Natural killer cell (primary cell): ENCODE results near the gene CBR4. TPM values are rescaled to one million over a fixed set of nuclear protein-coding genes. Genes with fewer than 3 reads are reported as not detected.
"Not testable (repeated sequence)": the region's sequence is repeated elsewhere in the genome, so short reads cannot be mapped to it uniquely, and the experiment has no call there.

ENCODE experiments used
- ATAC-seq, 3 donors: fragments of 150-1000 bp in 2 of 3; fragments of 200-7000 bp in 1 of 3; cut with Tn5 transposase; 1 replicate in 1 of 3; 2 replicates in 2 of 3; pipeline ENCODE4 v1.10.0; 2021; ENCODE audit warnings: mild to moderate bottlenecking in 2 of 3, moderate library complexity in 2 of 3
- DNase-seq, 2 donors: peaks; one replicate each; pipeline versions ENCODE4 v3.0.0 to v3.0.0-alpha.2; 2013 to 2021; ENCODE audit warnings: mixed read lengths in 1 of 2
- H3K27ac ChIP-seq: one replicate; pipeline ENCODE4 v1.5.1; 2013; ENCODE audit warnings: mild to moderate bottlenecking, low read length
- H3K27me3 ChIP-seq: one replicate; pipeline ENCODE4 v1.6.1; 2013; ENCODE audit warnings: low read length; ENCODE audit not compliant: control insufficient read depth, insufficient read depth
- H3K36me3 ChIP-seq: one replicate; pipeline ENCODE4 v1.6.1; 2013; ENCODE audit warnings: low read length; ENCODE audit not compliant: control insufficient read depth, insufficient read depth
- H3K4me1 ChIP-seq: one replicate; pipeline ENCODE4 v1.6.1; 2013; ENCODE audit warnings: low read length; ENCODE audit not compliant: control insufficient read depth, insufficient read depth
- H3K4me3 ChIP-seq: one replicate; pipeline ENCODE4 v1.5.1; 2013; ENCODE audit warnings: low read length
- H3K9me3 ChIP-seq: one replicate; pipeline ENCODE4 v1.6.1; 2013; ENCODE audit warnings: low read length; ENCODE audit not compliant: control insufficient read depth, insufficient read depth
- H3K27ac Mint-ChIP-seq, 2 donors: one replicate each; pipeline ENCODE4 v1.8.0; 2022; ENCODE audit warnings: mild to moderate bottlenecking in 2 of 2, mixed read lengths in 2 of 2, moderate library complexity in 1 of 2
- H3K27me3 Mint-ChIP-seq, 2 donors: one replicate each; pipeline ENCODE4 v1.8.0; 2022; ENCODE audit warnings: low read depth in 2 of 2, mixed read lengths in 2 of 2
- H3K36me3 Mint-ChIP-seq: one replicate; pipeline ENCODE4 v1.8.0; 2022; ENCODE audit warnings: mixed read lengths
- H3K4me1 Mint-ChIP-seq, 2 donors: one replicate each; pipeline ENCODE4 v1.8.0; 2022; ENCODE audit warnings: mixed read lengths in 2 of 2
- H3K4me3 Mint-ChIP-seq: one replicate; pipeline ENCODE4 v1.8.0; 2022; ENCODE audit warnings: mild to moderate bottlenecking, moderate library complexity, mixed read lengths
- H3K9me3 Mint-ChIP-seq, 2 donors: one replicate each; pipeline ENCODE4 v1.8.0; 2022; ENCODE audit warnings: mixed read lengths in 2 of 2
- CTCF ChIP-seq: fragments of 200-600 bp; IDR thresholded peaks from one replicate; pipeline ENCODE4 v1.8.0; 2022; ENCODE audit warnings: antibody characterized with exemption
- WGBS: methylation state at CpG from one replicate; pipeline ENCODE4 v1.1.7; 2013; ENCODE audit warnings: missing lambda C conversion rate; ENCODE audit not compliant: insufficient coverage; 5-methylcytosine and 5-hydroxymethylcytosine counted together
- intact Hi-C: fragments of 100-400 bp; cut with micrococcal nuclease; formaldehyde crosslinking; loops from one replicate; pipeline ENCODE4 v1.14.2; 2022
- total RNA-seq, 4 donors: library from RNA; stranded (reverse); fragments of 120-200 nt in 1 of 4; gene quantifications; one replicate each; pipeline versions ENCODE4 v1.2.3 to v1.2.4, GENCODE V29; 2013 to 2022

Gene CBR4
- total RNA-seq, 3 donors from 2014 or later (not counting 1 experiment from before 2014, with no cell fraction given) = 17.2 to 28.1 (median 20.3) TPM

DNA sequence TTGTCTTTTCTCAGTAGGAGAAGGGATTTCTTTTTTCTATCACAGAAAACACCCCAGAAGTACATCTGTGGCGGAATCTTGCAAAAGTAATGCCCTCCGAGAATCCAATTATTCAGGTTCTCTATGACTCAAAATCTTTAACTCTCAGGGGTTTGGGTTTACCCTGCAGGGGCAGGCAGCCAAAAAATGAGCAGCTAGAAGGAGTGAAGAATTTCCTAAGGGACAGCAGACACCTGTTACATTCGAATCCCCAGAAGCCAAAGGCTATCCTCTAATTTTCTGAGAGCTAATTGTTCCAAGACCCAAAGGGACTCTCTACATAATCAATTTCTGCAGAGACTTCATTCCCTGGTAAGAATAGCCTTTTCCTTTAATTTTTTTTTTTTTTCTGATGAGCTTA, 27.5 kb upstream of the CBR4 start:
- DNase-seq (no peak), ATAC-seq (no peak)

DNA sequence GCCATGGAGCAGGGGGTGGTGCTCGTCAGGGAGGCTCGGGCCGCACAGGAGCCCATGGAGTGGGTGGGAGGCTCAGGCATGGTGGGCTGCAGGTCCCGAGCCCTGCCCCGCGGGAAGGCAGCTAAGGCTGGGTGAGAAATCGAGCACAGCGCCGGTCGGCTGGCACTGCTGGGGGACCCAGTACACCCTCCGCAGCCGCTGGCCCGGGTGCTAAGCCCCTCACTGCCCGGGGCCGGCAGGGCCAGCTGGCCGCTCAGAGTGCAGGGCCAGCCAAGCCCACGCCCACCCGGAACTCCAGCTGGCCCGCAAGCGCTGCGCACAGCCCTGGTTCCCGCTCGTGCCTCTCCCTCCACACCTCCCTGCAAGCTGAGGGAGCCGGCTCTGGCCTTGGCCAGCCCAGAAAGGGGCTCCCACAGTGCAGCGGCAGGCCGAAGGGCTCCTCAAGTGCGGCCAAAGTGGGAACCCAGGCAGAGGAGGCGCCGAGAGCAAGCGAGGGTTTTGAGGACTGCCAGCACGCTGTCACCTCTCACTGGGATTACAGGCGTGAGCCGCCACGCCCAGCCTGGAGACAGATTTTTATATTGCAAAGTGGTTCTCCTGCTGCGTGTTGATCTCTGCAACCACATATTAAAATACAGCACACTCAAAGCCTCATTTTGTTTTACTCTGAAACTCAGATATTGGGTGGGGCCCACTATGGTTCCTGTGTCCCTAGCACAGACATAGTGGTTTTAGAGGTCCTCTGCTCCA, 26.0 kb upstream of the CBR4 start:
- H3K36me3 Mint-ChIP-seq, H3K9me3 ChIP-seq, H3K27me3 ChIP-seq, H3K4me1 ChIP-seq, H3K9me3 Mint-ChIP-seq, H3K36me3 ChIP-seq, intact Hi-C loops, H3K27ac ChIP-seq, H3K27ac Mint-ChIP-seq, DNase-seq, H3K4me3 Mint-ChIP-seq, ATAC-seq, H3K27me3 Mint-ChIP-seq, H3K4me3 ChIP-seq: not testable (repeated sequence)
- H3K4me1 Mint-ChIP-seq = peaks cover 0 to 12% of the 10 kb centered on the region in 2 donors
- WGBS = 89% methylated on average over 32 of the region's 35 CpGs

More for the DNA sequence above, 27.5 kb upstream of the CBR4 start:
- Histone ChIP-seq H3K27ac (no peak overlapping the region), H3K36me3 (no peaks in the 10 kb centered on the region), H3K4me1 (no peaks in the 10 kb centered on the region), H3K9me3 (no peaks in the 10 kb centered on the region), H3K4me3 (no peak overlapping the region), H3K27me3 (no peaks in the 10 kb centered on the region)
- no peak for TF ChIP-seq CTCF
- intact Hi-C loops = no loop called here
- peaks cover 0 to under 1% of the 10 kb centered on the region in 2 donors for H3K27me3 Mint-ChIP-seq
- no peak overlapping the region for H3K4me3 Mint-ChIP-seq
- H3K9me3 Mint-ChIP-seq = no peaks in the 10 kb centered on the region
- H3K27ac Mint-ChIP-seq = no peak overlapping the region
- no peaks in the 10 kb centered on the region for H3K36me3 Mint-ChIP-seq
- H3K4me1 Mint-ChIP-seq = peaks cover 0 to 12% of the 10 kb centered on the region in 2 donors
- 89% methylated on average over 3 of the region's 3 CpGs for WGBS

GRCh38 chr4:169033660-169034059, 23.6 kb upstream of the CBR4 start:
- Mint-ChIP-seq H3K27ac (no peak overlapping the region), H3K9me3 (no peaks in the 10 kb centered on the region), H3K4me3 (no peak overlapping the region), H3K36me3 (no peaks in the 10 kb centered on the region), H3K4me1 (peaks cover 0 to 12% of the 10 kb centered on the region in 2 donors), H3K27me3 (peaks cover 0 to 9% of the 10 kb centered on the region in 2 donors)
- ATAC-seq (no peak), DNase-seq (no peak)
- Histone ChIP-seq H3K9me3 (no peaks in the 10 kb centered on the region), H3K27me3 (no peaks in the 10 kb centered on the region), H3K36me3 (no peaks in the 10 kb centered on the region), H3K27ac (no peak overlapping the region), H3K4me1 (no peaks in the 10 kb centered on the region), H3K4me3 (no peak overlapping the region)
- no peak for TF ChIP-seq CTCF
- intact Hi-C loops = no loop called here
- WGBS = 84% methylated on average over 6 of the region's 6 CpGs

GRCh38 chr4:169032883-169033645, 23.0 kb upstream of the CBR4 start:
- H3K27me3 ChIP-seq = no peaks in the 10 kb centered on the region
- intact Hi-C loops = no loop called here
- ATAC-seq (no peak), DNase-seq (no peak)
- no peak overlapping the region for H3K4me3 ChIP-seq
- H3K9me3 Mint-ChIP-seq = no peaks in the 10 kb centered on the region
- H3K27ac Mint-ChIP-seq = no peak overlapping the region
- no peaks in the 10 kb centered on the region for H3K9me3 ChIP-seq
- peaks cover 0 to 12% of the 10 kb centered on the region in 2 donors for H3K4me1 Mint-ChIP-seq
- H3K36me3 ChIP-seq = no peaks in the 10 kb centered on the region
- no peaks in the 10 kb centered on the region for H3K36me3 Mint-ChIP-seq
- no peaks in the 10 kb centered on the region for H3K4me1 ChIP-seq
- no peak for TF ChIP-seq CTCF
- H3K4me3 Mint-ChIP-seq = no peak overlapping the region
- 89% methylated on average over 5 of the region's 5 CpGs for WGBS
- no peak overlapping the region for H3K27ac ChIP-seq
- peaks cover 0 to 9% of the 10 kb centered on the region in 2 donors for H3K27me3 Mint-ChIP-seq
